GM18951 (cell line): Measurements from ENCODE around the gene GRSF1.
"Not testable (repeated sequence)": the region's sequence is repeated elsewhere in the genome, so short reads cannot be mapped to it uniquely, and the experiment has no call there.

Source experiments
- POLR2A ChIP-seq: IDR thresholded peaks from 4 replicates; pipeline ENCODE4 v1.6.1; 2011; ENCODE audit warnings: mild to moderate bottlenecking; ENCODE audit not compliant: insufficient read length, insufficient read depth; ENCODE audit errors: extremely low read depth
- in situ Hi-C: fragments of 300-500 bp; cut with MboI; formaldehyde crosslinking; loops from one replicate; pipeline ENCODE4 v1.12.0; 2022; ENCODE audit warnings: low sequenced_read_pairs, mixed read lengths, inconsistent platforms; ENCODE audit not compliant: unreplicated experiment

Gene GRSF1

DNA sequence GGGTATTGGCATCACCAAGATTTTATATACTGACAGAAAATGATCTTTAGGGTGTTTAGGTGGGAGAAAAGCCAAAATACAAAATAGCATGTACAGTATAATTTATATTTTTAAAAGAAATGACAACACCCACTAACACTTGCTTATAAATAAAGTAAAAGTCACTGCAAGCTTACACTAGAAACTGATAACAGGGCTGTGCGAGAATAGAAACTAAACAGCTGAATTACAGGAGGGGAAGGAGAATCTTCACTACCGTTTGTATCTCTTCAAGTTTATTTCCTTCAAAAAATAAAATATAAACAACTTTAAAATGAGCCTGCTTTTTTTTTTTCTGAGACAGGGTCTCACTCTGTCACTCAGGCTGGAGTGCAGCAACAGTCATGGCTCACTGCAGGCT is 22.8 kb downstream of the GRSF1 start:
- in situ Hi-C loops = no loop called here
- TF ChIP-seq POLR2A = no peak

DNA sequence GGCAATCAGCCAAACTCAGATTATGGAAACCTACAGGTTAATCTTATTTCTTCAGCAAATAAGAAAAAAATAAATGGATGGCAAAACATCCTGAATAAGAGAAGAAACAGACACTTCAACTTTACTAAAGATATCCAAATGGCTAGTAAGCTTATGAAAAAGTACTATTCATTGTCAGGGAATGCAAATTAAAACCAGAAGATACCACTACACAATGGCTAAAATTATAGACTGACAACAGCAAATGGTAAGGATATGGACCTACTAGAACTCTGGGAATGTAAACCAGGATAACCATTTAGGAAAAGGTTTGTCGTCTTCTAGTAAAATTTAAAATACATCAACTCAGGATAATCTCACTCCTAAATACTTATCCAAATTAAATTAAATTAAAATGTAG is 24.3 kb downstream of the GRSF1 start:
- TF ChIP-seq POLR2A = no peak
- in situ Hi-C loops = no loop called here

DNA sequence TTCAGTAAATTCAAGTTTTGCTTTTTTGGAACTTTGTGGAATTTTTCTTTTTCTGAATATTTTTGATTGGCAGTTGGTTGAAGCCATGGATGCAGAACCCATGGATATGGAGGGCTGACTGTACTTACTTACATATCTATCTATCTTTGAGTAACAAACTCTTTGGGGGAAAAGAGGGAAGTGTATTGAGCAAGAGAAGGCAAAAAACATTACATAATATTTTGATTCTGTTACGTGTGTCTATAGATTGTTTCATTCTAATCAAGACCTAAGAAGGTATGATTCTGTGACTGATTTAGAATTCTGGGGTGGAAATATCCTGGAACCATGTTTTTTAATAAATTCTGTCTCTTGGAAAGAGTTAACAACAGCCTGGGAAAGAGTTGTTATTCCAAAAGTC is 31.5 kb downstream of the GRSF1 start:
- in situ Hi-C loops = no loop called here
- no peak for TF ChIP-seq POLR2A

DNA sequence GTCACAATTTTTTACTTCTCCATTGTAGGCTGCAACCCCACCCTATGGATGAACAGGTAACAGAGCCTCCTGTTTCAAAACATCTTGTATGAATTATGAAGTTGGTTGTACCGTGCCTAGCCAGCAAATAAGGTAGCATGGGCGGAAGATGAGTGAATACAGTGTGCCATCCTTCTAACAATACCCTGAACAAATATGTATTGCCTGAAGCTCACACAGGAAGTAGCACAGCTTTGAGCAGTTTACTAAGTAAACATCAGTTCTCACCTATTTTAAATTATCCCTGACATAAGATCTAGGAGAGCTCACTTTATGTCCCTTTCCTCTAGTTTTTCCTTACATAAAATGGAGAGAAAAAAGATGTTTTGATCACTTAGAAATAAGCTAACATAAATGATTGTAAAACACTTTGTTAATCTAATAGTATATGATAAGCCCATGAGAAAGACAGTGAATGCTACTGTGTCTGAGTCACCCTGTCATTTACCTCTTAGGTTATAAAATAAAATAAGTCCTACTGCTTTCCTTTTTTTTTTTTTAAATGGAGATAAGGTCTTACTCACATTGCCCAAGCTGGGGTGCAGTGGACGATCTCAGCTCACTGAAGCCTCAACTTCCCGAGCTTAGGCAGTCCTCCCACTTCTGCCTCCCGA is 36.6 kb downstream of the GRSF1 start:
- no peak for TF ChIP-seq POLR2A
- in situ Hi-C loops = no loop called here

DNA sequence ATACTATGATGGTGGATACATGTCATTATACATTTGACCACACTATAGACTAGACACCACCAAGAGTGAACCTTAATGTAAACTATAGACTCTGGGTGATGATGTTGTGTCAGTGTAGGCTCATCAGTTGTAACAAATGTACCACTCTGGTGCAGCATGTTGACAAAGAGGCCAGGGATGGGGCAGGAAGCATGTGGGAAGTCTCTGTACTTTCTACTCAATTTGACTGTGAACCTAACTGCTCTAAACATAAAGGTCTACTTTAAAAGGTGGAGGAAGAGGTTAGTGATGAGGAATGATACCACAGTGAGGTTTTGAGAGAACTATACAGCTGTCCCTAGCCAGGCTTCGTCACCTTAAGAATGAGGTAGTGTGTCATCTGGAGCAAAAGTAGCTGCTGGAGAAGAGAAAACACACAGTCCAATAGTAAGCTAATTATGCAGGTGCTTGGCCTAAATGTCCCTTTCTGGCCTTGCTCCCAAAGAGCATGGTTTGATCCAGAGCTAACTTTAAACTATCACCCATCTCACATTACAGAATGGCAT is 38.4 kb downstream of the GRSF1 start:
- in situ Hi-C loops = no loop called here
- TF ChIP-seq POLR2A = no peak

DNA sequence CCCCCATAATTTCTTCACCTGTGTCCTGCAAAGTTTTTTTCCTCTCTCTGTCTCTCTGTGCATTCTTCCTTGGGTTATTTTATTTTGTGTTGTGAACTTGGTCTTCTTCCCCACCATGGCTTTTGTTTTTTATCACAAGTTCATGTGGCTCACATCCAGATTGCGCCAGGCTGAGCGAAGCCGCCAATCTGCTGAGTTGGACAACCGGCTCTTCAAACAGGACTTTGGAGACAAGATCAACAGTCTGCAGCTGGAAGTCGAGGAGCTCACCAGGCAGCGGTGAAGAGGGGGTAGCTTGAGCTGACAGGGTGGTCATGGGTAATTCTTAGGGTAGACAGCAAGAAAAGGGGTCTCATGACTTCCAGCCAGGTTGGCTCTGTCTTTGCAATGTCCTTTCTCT is 46.1 kb downstream of the GRSF1 start:
- no peak for TF ChIP-seq POLR2A
- in situ Hi-C loops = no loop called here

DNA sequence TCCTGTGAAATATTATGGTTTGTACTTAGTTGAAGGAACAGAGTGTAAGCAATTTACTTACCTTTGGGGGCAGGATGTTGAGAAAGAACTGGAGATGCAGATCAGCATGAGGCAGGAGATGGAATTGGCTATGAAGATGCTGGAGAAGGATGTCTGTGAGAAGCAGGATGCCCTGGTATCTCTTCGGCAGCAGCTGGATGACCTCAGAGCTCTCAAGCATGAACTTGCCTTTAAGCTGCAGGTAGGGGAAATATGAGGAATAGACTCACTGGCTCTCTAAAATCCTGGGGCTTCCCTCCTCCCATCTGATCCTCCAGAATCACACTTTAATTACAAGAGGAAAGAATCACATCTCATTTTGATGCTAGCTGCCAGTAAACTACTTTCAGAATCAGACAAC is 51.0 kb downstream of the GRSF1 start:
- in situ Hi-C loops = no loop called here
- TF ChIP-seq POLR2A = no peak

DNA sequence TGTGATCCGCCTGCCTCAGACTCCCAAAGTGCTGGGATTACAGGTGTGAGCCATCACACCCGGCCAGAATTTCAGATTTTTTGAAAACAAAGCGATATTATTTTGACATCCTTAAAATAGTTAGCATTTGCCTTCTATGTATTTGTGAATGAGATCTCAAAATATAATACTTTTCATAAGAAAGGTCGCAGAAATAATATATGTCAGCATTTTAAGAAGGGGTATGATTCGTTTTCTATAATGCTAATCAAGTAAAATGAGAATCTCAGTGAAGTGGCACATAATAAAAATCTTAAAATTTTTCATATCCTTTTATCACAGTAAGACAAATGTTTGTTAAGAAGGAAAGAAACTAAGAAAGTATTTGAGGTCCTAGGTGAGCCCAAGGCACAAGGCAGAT is 52.2 kb downstream of the GRSF1 start:
- in situ Hi-C loops = no loop called here
- TF ChIP-seq POLR2A = no peak

DNA sequence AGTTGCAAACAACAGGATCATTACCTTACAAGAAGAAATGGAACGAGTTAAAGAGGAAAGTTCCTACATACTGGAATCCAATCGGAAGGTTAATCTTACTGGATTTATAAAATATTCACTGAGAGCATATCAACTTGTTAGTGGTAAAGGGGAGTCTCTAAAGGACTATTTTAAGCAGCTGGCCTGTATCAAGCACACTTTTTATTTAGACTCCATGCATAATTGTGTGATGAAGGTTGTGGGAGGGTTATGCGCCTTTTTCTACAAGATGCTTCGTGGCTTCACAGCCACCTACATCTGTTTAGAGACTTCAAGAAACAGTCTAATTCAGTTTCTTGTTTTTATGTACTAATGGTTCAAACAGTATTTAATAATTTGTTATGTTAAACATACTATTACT is 56.6 kb downstream of the GRSF1 start:
- in situ Hi-C loops = no loop called here
- TF ChIP-seq POLR2A = no peak

DNA sequence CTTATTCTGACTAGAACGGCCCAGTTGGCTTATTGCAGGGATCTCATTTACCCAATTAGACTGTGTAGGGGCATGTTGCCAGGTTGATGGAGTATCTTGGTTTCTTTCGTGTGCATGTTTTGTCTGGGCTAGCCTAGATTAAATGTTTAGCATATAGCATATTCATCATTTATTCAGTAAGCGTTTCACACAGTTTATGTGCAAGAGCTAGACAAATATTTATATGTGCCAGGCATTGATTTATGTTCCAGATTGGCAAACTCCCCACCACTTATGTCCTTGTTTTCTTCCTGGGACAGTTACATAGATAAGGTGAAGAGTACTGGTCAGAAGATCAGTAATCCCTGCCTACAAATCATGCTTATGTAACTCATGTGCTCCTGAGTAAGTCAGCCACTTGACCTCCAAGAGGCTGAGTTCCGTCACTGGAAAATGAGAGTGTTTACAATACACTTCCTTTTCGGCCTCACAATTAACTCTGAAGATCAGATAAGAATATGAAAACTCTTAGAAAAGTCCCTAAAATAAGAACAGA is 60.7 kb downstream of the GRSF1 start:
- TF ChIP-seq POLR2A = no peak
- in situ Hi-C loops = no loop called here

DNA sequence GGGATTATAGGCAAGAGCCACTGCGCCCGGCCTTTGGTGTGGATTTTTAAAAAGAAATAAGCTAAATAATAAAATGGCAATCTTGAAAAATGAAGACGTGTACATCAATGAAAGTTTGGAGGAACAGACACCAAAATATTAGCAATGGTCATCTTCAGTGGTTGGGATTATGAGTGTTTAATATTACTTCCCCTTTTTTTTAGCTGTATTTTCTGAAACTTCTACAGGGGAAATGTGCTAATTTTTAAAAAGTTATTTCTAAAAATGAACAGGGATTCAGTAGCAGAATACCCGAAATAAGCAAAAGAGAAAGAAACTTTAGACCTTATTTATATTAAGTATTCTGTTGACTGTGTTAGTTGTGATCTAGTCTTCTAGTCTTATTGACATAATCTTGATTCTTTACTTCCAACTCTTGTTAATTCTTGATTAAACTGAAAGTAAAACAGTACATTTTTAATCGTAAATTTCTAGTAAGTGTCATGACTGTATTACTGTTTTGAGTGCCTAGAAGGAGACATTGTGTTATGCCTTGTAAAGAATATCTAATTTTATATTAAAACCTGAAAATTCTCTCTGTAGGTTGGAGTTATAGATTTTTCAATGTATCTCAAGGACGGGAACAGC is 66.6 kb downstream of the GRSF1 start:
- in situ Hi-C loops = no loop called here

DNA sequence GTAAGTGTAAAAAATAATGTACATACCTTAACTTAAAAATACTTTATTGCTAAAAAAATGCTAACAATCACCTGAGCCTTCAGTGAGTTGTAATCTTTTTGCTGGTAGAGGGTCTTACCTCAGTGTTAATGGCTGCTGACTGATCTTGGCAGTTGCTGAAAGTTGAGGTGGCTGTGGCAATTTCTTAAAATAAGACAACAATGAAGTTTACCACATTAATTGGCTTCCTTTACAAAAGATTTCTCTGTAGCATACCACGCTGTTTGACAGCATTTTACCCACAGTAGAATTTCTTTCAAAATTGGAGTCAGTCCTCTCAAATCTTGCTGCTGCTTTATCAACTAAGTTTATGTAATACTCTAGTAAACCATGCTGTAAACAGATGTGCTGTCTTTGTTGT is 70.3 kb downstream of the GRSF1 start:
- in situ Hi-C loops = not testable (repeated sequence)

More for the DNA sequence above, 66.6 kb downstream of the GRSF1 start:
- TF ChIP-seq POLR2A = no peak

DNA sequence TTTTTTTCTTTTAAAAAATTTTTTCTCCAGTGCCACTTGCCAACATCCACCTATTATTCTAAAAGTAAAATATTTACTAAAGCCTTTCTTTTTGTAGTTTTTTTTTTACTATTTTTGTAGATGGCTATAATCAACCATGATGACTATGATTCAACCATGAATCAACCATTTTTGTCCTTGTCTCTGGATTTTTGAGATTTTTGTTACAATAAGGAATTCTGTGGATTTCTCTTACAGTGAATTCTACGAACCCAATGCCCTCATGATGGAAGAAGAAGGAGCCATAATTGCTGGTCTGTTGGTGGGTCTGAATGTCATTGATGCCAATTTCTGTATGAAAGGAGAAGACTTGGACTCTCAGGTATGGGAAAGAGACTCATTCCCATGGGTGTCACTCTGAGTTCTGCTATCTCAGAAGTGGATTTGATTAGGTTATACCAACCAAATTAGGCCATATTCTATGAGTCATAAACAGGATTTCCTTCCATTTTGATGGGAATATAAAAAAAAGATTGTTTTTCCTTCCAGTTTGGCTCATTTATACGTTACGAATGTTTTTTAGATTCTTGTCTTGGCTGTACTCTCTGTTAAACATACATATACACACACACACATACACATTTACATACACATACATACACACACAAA is 71.3 kb downstream of the GRSF1 start:
- no peak for TF ChIP-seq POLR2A
- in situ Hi-C loops = no loop called here
